GM21360 (cell line): Measurements from ENCODE around the gene PISD.
"Not testable (repeated sequence)": the region's sequence is repeated elsewhere in the genome, so short reads cannot be mapped to it uniquely, and the experiment has no call there.

Experiments
- ATAC-seq: cut with Tn5 transposase; IDR thresholded peaks from one replicate; pipeline ENCODE4 v1.9.1; 2021; ENCODE audit warnings: mild to moderate bottlenecking, moderate library complexity; ENCODE audit not compliant: unreplicated experiment

The PISD gene

GRCh38 chr22:31661851-31662667 is at the start of gene PISD:
TSS of gene PISD (minus strand) at chr22:31662215. CDS start at chr22:31662208, 7 bp downstream.
- ATAC-seq = peak; percentile 74

GRCh38 chr22:31711226-31711625 is 49.2 kb upstream of the PISD start:
- ATAC-seq = not testable (repeated sequence)

GRCh38 chr22:31707519-31707918 is 45.5 kb upstream of the PISD start:
- ATAC-seq = no peak

GRCh38 chr22:31695423-31695822 is 33.4 kb upstream of the PISD start:
- no peak for ATAC-seq

GRCh38 chr22:31694046-31694445 is 32.0 kb upstream of the PISD start:
- not testable (repeated sequence) for ATAC-seq

GRCh38 chr22:31692186-31692886 is 30.3 kb upstream of the PISD start:
- no peak for ATAC-seq

- no peak for ATAC-seq
Measured at GRCh38 chr22:31691408-31691807, 29.4 kb upstream of the PISD start.

- ATAC-seq = no peak
Measured at GRCh38 chr22:31683181-31684105, 21.4 kb upstream of the PISD start.

- ATAC-seq = no peak
Measured at GRCh38 chr22:31682751-31683150, 20.7 kb upstream of the PISD start.

GRCh38 chr22:31681349-31682345 is 19.6 kb upstream of the PISD start:
- ATAC-seq = no peak

GRCh38 chr22:31680861-31681341 is 18.9 kb upstream of the PISD start:
- no peak for ATAC-seq

- no peak for ATAC-seq
Measured at GRCh38 chr22:31678748-31679147, 16.7 kb upstream of the PISD start.

GRCh38 chr22:31676700-31677099 is 14.7 kb upstream of the PISD start:
- peak; percentile 76 for ATAC-seq

- ATAC-seq = not testable (repeated sequence)
Measured at GRCh38 chr22:31674219-31674618, 12.2 kb upstream of the PISD start.

- not testable (repeated sequence) for ATAC-seq
Measured at GRCh38 chr22:31668849-31669248, 6.8 kb upstream of the PISD start.

- ATAC-seq = no peak
Measured at GRCh38 chr22:31662668-31663037, 638 bp upstream of the PISD start.

GRCh38 chr22:31660860-31661341 is 1.1 kb downstream of the PISD start:
- not testable (repeated sequence) for ATAC-seq

- ATAC-seq = no peak
Measured at GRCh38 chr22:31659246-31659645, 2.8 kb downstream of the PISD start.

- ATAC-seq = no peak
Measured at GRCh38 chr22:31654408-31654807, 7.6 kb downstream of the PISD start.

- ATAC-seq = no peak
Measured at GRCh38 chr22:31653944-31654343, 8.1 kb downstream of the PISD start.
